IMR-90 (cell line): ENCODE data around the gene TGM1.

Experiments used
- CTCF ChIP-seq: conservative IDR thresholded peaks from 2 replicates; pipeline ENCODE4 v1.5.1; 2012; ENCODE audit warnings: mild to moderate bottlenecking, low read depth, low read length, improper control_type of control experiment
- ELK1 ChIP-seq: fragments of 150-350 bp; IDR thresholded peaks from 2 replicates; pipeline ENCODE4 v1.6.1; 2016; ENCODE audit warnings: low read depth, mild to moderate bottlenecking, low read length, moderate library complexity, borderline replicate concordance
- MXI1 ChIP-seq: IDR thresholded peaks from 2 replicates; pipeline ENCODE4 v1.6.1; 2012; ENCODE audit warnings: low read depth, mild to moderate bottlenecking, low read length, moderate library complexity, borderline replicate concordance
- POLR2A ChIP-seq: IDR thresholded peaks from 2 replicates; pipeline ENCODE4 v1.6.1; 2012; ENCODE audit warnings: mild to moderate bottlenecking, low read depth, low read length
- RAD21 ChIP-seq: IDR thresholded peaks from 2 replicates; pipeline ENCODE4 v1.6.1; 2012; ENCODE audit warnings: low read length, improper control_type of control experiment

- TF ChIP-seq POLR2A (no peak), CTCF (no peak), RAD21 (no peak), MXI1 (no peak), ELK1 (no peak)
Observed at GRCh38 chr14:24284501-24285035, 21.6 kb upstream of the TGM1 start.
